Activated naive CD8-positive, alpha-beta T cell treated with anti-CD3 and anti-CD28 coated beads, Interleukin-2, amount 50 U/mL, for 16 hours (primary cell): ENCODE measurements around the gene LCOR.

Experiments used
- DNase-seq: peaks from one replicate; pipeline ENCODE4 v3.0.0-alpha.2; 2020; ENCODE audit warnings: low read depth, low spot score

The LCOR gene

GRCh38 chr10:96889415-96890171 is 57.5 kb downstream of the LCOR start:
- no peak for DNase-seq

- no peak for DNase-seq
These were observed 58.0 kb downstream of the LCOR start for GRCh38 chr10:96890172-96890513.

- DNase-seq, result no peak
These were observed 58.5 kb downstream of the LCOR start for GRCh38 chr10:96890580-96890979.

- no peak for DNase-seq
These were observed 59.7 kb downstream of the LCOR start for GRCh38 chr10:96891840-96892239.

- DNase-seq, result no peak
These were observed 63.7 kb downstream of the LCOR start for GRCh38 chr10:96895662-96896424.

- DNase-seq, result no peak
These were observed 64.9 kb downstream of the LCOR start for GRCh38 chr10:96896884-96897589.

- no peak for DNase-seq
These were observed 70.0 kb downstream of the LCOR start for GRCh38 chr10:96902117-96902516.

GRCh38 chr10:96902731-96903358 is 70.7 kb downstream of the LCOR start:
- no peak for DNase-seq

GRCh38 chr10:96904648-96905047 is 72.5 kb downstream of the LCOR start:
- no peak for DNase-seq

GRCh38 chr10:96906864-96907263 is 74.8 kb downstream of the LCOR start:
- no peak for DNase-seq

GRCh38 chr10:96910488-96911395 is 78.6 kb downstream of the LCOR start:
- DNase-seq, result no peak

GRCh38 chr10:96912405-96912804 is 80.3 kb downstream of the LCOR start:
- no peak for DNase-seq

GRCh38 chr10:96913906-96914305 is 81.8 kb downstream of the LCOR start:
- no peak for DNase-seq

- no peak for DNase-seq
These were observed 85.5 kb downstream of the LCOR start for GRCh38 chr10:96917628-96918027.

GRCh38 chr10:96918214-96919002 is 86.3 kb downstream of the LCOR start:
- DNase-seq, result no peak

GRCh38 chr10:96919785-96920430 is 87.8 kb downstream of the LCOR start:
- DNase-seq, result no peak

- DNase-seq, result no peak
These were observed 89.6 kb downstream of the LCOR start for GRCh38 chr10:96921655-96922054.

GRCh38 chr10:96922978-96923948 is 91.2 kb downstream of the LCOR start:
- DNase-seq, result no peak

- no peak for DNase-seq
These were observed 92.8 kb downstream of the LCOR start for GRCh38 chr10:96924861-96925260.
